Activated CD4-positive, alpha-beta T cell treated with anti-CD3 and anti-CD28 coated beads, Interleukin-2, amount 50 U/mL, for 48 hours (primary cell): ENCODE data around the gene CRTC1.
"Not testable (repeated sequence)": the region's sequence is repeated elsewhere in the genome, so short reads cannot be mapped to it uniquely, and the experiment has no call there.

Source experiments
- DNase-seq, 2 experiments: peaks; one replicate each; pipeline ENCODE4 v3.0.0-alpha.2; 2020

The CRTC1 gene

GRCh38 chr19:18809149-18809868, 125.8 kb downstream of the CRTC1 start:
- no peak for DNase-seq

- DNase-seq, result not testable (repeated sequence)
Observed at GRCh38 chr19:18811638-18812037, 128.2 kb downstream of the CRTC1 start.

GRCh38 chr19:18814063-18814462, 130.6 kb downstream of the CRTC1 start:
- DNase-seq, result no peak

GRCh38 chr19:18815673-18816072, 132.2 kb downstream of the CRTC1 start:
- no peak for DNase-seq

GRCh38 chr19:18816645-18817044, 133.2 kb downstream of the CRTC1 start:
- not testable (repeated sequence) for DNase-seq

- DNase-seq, result no peak
Observed at GRCh38 chr19:18817574-18817973, 134.1 kb downstream of the CRTC1 start.

- no peak for DNase-seq
Observed at GRCh38 chr19:18828786-18829185, 145.3 kb downstream of the CRTC1 start.

- no peak for DNase-seq
Observed at GRCh38 chr19:18830488-18830887, 147.0 kb downstream of the CRTC1 start.

GRCh38 chr19:18831524-18832305, 148.2 kb downstream of the CRTC1 start, which contains the start of gene UPF1:
Gene UPF1 (plus strand): TSS chr19:18831959. CDS start chr19:18832210, 251 bp downstream.
- DNase-seq, result peak; percentile 96 to 97
